Measurements from ENCODE around the gene CAB39L.
A peak's percentile ranks its signal among the peaks of the same experiment; 100 is the strongest.

The CAB39L gene

DNA sequence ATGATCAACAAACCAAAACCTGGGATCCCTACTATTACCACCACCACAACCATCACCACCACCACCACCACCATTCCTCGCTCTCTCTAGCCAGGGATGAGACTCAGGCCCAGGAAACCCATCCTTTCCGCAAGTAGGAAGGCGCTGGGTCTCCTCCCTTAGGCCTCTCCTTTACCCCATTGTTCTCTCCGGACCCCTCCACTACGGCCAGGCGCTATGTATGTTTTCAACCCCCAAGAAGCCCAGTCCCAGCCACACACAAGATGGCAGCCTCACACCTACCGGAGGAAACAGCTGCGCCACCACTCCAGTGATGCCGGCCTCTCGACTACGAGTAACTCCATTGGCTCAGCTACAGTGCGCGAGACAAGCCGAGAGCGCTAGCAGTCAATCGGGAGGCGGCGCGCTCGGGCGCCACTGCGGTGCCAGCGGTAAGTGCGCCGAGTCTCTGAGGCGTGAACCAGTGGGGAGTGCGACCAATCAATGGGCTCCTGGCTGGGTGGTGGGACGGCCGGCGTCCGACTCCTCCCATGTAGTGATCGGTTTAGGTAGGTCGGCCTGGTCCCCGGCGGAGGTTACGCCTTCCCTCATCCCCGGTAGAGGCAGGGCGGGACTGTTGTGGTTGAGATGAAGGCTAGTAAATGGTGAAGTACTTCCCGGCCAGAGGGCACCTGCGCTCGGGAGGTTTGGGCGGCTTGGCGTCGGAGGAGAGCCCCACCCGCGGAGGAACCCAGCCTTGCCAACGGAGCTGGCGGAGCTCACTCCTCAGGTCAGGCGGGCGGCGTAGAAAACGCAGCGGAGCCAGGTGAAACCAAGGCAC is at the start of gene CAB39L, which contains the start of gene SETDB2:
CAB39L (minus strand) TSS at position 361 of the 820 bp plus-strand sequence. CDS start 61,154 bp downstream, outside the sequence.
SETDB2 (plus strand) TSS at position 571 of the 820 bp plus-strand sequence. CDS start 7,620 bp downstream, outside the sequence.
- peak; percentile 99 for DNase-seq

DNA sequence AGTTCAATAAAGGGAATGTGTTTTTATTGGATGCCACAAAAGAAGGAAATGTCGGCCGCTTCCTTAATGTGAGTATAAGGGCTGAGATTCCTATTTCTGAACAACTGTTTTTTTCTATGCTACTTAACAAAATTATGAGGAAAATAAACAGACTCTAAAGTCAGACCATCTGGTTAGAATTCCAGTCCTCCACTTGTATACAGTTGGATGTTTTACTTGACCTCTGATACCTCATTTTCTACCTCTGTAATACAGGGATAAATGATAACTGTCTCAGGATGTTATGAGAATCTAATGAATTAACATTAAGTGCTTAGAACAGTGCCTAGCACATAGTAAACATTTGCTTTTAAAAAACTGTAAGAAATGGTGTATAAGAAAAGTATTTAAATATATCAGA is 44.7 kb upstream of the CAB39L start:
- DNase-seq, result no peak

DNA sequence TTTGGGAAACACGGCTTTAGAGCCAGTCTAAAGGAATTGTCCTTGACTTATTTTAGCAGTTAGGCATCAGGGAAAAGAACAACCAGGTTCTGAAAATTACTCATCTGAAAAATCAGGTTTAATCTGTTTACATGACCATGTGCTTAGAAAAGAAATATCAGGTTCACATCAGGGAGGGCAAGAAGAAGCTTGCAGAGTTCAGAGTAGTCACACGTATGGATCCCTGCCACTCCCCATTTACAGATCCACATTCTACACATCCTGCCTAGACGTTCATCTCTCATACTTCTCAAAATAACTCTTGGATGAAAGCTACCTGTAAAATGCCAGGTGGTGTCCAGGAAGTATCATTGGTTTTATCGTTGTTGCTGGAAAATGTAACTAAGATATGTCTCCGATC is 37.9 kb upstream of the CAB39L start:
- DNase-seq, result no peak

DNA sequence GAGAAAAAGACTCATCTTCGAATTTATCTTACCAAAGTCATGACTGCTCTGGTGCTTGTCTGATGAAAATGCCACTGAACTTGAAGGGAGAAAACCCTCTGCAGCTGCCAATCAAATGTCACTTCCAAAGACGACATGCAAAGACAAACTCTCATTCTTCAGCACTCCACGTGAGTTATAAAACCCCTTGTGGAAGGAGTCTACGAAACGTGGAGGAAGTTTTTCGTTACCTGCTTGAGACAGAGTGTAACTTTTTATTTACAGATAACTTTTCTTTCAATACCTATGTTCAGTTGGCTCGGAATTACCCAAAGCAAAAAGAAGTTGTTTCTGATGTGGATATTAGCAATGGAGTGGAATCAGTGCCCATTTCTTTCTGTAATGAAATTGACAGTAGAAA is 32.7 kb upstream of the CAB39L start:
- no peak for DNase-seq

DNA sequence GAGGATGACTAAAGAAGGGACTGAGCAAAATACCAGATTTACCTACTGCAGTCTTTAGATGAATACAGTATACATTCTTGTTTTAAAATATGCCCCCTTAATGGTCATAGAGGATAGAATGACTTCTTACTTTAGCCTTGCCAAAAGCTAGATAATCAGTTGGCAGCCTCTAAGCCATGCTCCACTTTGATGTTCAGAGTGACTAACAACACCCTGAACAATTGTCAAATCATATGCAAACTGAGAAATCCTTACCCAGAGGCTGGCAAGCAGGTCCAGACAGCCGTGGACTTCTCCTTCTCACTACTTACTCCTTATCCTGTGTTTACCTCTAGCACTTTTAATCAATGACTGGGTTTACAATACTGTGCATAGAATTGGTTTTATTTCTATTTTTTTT is 28.3 kb upstream of the CAB39L start:
- no peak for DNase-seq

DNA sequence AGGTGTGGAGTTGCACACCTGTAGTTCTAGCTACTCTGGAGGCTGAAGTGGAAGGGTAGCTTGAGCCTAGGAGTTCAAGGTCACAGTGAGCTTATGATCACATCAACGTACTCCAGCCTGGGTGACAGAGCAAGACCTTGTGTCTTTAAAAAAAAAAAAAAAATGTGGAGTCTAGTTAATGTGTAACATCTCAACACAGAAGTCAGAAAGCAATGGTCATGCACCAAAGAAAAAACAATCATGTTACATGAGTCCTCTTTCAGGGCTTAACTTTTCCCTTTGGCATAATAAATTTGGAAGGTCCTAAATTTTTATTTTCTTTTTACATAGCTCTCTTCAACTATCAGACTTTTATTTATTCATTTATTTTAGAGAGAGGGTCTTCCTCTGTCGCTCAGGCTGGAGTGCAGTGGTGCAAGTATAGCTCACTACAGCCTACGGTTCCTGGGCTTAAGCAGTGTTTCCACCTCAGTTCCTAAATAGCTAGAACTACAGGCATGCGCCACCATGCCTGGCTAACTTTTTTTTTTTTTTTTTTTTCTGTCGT is 22.5 kb upstream of the CAB39L start:
- no peak for DNase-seq

DNA sequence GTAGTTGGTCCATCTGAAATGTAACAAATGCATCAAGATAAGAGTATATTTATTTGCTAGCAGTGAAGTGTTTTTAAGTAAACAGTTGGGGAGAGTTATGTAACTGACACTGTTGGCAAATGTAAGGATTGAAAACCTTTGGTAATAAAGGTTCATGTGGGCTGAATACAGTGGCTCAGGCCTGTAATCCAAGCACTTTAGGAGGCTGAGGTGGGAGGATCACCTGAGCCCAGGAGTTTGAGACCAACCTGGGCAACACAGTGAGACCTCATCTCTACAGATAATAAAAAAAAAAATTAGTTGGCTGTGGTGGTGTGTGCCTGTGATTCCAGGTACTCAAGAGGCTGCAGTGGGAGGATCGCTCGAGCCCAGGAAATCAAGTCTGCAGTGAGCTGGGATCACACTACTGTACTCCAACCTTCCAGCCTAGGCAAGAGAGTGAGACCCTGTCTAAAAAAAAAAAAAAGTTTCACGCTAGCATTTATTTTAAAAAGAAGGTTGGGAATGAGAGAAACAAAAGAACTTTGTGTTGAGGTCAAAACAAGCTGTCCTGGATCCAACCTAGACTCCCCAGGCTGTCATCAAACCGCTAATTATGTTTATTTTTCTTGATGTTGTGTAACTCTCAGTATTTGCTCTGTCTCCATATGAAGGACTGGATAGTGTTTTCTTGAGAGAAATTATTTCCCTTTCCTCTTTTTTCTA is 20.9 kb upstream of the CAB39L start:
- DNase-seq, result no peak

DNA sequence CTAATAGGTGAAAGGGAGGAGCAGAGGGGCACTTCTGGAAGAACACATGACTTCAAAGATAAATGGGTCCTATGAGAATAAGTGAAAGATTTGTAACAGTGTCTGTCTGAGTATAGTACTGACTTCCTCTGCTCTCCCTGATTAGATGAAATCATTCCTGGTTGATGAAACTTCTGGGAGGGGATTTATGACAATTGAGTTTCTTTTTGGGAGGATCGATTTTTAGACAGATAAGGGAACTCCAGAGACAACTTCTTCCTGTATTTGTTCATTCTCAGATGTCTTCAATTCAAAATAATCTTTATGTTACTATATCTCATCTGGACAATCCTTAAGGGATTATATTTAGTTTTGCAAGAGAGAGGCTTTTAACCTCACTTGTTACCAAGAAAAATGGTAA is 20.2 kb upstream of the CAB39L start:
- DNase-seq, result no peak

DNA sequence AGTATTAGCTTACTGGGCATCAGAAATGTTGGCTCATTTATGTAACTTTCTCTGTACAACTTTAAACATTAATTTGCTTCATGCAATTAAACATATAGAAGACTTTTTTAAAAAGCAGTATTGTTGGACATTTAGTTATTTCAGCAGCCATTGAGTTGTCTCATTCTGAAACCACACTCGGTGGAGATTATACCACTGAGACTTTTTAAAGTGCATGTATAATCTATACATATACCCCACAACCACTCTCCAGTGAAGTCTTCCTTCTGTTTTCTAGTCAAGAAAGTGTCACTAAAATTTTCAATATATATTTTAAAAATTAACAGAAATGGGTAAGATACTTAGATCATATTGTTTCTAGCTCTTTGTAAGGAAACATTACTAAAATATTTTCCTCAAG is 15.7 kb upstream of the CAB39L start:
- DNase-seq, result no peak

DNA sequence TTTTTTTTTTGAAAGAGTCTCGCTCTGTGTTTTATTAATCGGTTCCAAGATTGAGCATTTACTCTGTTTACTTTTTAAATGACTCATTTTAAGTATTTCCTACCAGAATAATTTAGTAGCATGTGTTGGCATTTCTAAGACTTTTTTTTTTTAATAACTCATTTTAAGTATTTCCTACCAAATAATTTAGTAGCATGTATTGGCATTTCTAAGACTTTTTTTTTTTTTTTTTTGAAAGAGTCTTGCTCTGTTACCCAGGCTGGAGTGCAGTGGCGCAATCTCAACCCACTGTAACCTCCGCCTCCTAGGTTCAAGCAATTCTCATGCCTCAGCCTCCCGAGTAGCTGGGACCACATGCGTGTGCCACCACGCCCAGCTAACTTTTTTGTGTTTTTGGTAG is 13.4 kb upstream of the CAB39L start:
- no peak for DNase-seq

DNA sequence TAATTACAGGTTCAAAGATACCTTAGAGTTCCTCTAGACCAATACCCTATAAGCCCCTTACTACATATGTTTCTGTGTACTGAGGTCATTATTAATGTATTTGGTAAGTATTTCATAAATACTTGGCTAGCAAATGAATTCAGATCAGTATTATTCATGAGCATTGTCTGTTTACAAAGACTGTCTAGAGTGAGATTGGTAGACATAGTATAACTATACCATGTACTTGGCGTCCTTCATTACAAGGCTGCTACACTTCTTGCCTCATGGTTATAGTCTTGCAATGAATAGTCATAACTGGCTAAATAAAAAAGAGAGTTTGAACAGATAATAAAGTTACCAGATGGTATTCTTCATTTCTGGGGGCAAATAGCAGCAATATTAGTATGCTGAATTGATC is 12.3 kb upstream of the CAB39L start:
- no peak for DNase-seq

DNA sequence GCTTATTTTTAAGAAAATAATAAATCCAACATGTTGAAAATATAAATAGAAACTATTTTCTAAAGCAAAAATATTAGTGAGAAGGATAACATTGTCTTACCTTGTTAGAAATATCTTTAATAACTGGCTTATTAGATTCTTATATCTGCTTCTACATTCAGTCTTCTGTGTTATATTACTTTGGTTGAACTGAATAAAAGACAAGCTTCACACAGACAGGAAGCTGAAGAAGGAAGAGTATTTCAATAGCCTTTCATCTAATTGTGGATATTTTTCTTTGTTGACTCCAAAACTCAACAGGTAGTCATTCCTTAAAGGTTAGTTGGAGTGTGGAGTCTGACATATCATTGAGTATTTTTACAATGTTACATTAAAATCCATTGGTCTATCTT is 11.1 kb upstream of the CAB39L start:
- no peak for DNase-seq

DNA sequence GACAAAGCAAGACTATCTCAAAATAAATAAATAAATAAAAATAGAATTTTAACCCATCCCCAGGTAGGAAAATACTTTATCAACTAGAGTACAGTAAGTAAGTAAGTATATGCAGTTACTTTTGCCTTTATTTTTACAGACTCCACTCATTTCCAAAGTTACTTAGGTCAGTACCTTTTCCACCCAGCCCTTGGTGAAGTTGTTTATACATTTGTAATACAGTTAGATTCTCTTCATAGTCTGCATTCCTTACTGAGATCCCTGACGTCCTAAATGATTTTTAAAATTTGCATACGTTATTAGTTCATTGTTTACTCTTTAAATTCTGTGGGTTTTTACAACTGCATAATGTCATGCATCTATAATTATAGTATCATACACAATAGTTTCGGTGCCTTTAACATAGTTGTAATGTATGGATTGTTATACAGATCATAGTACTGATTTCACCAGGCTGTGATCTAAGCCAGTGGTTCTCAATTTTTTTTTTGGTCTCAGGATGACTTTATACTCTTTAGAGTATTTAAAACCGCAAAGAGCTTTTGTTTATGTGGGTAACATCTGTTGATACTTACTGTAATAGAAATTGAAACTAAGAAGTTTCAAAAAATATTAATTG is 10.6 kb upstream of the CAB39L start:
- no peak for DNase-seq

DNA sequence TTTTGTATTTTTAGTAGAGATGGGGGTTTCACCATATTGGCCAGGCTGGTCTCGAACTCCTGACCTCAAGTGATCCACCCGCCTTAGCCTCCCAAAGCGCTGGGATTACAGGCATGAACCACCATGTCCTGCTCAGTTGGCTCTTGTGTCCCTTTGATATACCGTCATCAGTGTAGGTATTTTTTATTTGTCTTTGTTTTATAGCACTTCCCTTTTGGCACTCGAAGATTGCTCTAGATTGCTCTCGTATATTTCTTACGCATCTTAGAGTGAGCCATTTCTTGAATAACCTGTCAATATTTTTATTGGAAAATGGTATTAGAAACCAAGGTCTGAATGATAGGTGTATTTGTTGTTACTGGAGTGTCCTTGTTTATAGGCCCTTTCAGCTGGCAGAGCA is 9.6 kb upstream of the CAB39L start:
- no peak for DNase-seq

DNA sequence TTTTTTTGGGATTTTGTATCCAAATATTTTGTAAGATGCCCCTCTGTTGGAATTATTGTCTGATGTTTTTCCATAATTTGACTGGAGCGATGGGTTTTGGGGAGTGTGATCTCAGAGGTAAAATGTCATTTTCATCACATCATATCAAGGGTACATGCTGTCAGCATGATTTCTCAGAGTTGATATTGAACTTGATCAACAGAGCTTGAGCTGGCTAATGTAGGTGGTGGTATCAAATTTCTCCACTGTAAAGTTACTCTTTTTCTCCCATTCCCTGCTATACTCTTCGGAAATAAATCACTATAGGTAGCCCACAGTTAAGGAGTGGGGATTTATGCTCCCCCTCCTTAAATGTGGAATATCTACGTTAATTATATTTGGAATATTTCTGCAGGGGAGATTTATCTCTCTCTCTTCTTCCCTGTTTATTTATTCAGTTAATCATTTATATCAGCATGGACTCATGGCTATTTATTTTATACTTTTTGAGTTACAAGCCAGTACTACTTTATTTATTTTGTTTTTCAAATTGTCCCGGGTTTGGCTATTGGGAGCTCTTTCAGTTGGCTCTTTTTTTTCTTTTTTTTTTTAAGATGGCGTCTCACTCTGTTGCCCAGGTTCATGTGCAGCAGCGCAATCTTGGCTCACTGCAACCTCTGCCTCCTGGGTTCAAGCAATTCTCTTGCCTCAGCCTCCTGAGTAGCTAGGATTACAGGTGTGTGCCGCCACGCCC is 9.0 kb upstream of the CAB39L start:
- DNase-seq, result no peak

DNA sequence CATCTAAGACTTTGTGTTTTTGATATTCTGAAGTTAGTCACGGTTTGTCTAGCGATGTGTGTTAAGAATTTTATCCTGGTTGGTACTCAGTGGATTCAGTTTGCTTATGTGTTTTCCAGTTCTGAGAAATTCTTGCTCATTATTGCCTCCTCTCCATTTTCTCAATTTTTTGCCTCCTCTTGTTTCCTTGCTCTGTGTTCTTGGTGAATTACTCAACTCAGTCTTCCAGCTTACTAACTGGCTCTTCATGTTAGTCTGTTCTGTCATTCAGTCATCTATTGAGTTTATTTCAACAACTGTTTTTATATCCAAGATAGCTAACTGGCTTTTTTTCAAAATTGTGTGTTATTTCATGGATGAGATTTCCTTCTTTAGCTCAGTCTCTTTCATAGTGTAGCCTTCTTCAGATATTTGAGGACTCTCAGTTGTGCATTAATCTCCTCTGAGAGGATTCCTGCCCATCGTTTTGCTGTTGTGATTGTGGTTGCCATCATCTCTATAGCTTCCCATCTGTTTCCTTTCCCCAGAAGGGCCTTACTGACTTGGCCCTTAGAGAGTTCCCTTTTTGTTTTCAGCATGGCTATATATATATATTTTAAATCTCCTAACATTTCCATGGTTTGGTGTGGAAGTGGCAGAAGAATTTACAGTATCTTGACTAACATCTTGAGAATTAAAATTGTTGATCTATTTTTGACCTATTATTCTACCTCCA is 6.4 kb upstream of the CAB39L start:
- DNase-seq, result no peak

DNA sequence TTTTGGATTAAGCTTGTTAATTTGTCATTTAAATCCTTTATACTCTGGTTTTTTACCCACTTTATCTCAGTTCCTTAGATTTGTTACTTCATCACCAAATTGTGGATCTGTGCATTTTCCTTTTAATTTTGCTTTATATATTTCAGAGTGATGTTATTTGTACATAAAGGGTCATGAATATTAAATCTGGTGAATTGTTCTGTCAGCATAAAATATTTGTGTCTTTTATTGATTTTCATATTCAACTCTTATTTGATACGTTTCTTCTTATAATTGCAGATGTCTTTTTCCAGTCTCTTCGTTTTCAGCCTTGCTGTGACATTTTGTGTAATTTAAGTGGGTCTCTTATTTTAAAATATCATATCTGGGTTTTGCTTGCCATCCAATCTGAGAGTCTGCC is 4.9 kb upstream of the CAB39L start:
- no peak for DNase-seq

DNA sequence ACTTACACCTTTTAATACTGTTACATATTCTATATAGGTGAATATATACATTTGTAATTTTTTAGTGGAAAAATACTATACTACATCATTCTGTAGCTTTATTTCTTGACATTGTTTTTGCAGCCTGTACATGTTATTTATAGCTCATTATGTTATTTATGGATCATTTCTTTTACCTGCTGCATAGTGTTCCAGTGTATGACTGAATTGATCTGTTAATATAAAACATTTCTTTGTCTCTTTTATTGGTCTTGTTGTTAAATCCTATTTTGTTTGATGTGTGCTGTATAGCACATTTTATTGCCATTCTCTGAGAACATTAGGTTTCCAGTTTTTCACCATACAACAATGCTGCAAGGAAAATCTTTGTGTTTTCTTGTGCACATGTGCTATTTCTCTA is 2.6 kb upstream of the CAB39L start:
- DNase-seq, result no peak

DNA sequence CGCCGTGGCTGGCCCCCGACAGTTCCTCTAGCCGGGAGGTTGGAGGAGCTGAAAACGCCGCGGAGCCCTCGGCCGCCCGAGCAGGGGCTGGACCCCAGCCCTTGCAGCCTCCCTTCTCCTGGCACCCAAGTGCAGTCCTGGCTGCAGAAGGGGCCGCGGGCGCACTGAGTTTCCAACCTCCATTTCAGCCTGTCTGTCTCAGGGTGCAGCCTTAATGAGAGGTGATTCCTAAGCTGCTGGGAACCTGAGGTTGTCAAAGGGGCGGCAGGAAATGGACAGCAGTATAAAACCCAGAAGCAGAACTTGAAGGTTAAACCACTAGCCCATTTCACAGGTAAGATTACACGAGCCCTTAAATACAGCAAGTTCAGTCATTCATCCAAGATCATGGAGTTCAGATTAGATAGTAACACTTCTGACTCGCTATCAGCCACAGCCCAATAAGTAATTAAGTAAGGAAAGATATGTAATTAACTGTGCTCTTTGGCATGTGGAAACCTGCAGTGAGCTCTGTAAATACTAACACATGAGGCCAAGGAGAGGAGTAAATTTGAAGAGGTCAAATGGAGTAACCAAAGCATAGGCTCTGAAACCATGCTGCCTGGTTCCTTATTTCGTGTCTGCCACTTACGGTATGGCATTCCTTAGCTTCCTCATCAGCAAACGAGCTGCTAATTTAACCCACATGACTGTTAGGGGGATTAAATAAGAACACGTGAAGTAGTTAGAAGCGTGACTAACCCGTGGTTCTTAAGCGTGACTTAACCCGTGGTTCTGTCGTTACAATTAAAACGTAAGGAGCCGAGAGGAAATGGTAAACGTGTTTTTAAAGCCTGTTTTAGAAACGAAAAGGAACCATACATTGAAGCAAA is 896 bp upstream of the CAB39L start:
- DNase-seq, result peak; percentile 15

DNA sequence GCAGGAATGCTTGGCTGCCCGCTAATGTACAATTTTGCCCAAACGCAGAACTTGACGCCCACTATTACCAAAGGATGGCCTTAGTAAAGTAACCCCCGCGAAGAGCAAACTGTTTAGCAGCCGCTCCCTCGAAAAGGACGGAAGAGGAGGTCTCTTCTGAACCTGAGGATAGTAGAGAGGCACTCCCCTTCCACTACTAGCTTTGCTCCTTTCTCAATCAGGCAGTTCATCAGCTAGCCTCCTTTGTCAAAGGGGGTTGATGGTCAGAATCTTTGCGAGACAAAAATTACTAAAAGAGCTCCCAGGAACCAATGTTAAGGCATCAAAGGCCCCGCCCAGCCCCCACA is 534 bp downstream of the CAB39L start:
- DNase-seq, result no peak

DNA sequence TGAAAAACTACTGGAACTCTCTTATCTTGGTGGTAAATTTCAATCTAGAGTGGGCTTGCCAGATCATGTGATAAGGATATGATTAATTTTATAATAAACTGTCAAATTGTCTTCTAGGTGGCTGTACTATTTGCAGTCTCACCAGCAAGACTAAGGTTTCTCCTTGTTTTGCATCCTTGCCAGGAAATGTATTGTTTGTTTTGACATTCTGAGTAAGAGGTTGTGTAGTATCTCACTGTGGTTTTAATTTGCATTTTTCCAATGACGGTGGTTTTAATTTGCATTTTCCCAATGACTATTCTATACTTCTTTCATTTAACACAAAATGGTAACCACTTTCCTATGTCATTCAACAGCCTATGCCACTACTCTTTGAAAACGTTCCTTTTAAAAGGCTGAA is 2.0 kb downstream of the CAB39L start:
- DNase-seq, result no peak

All from activated CD4-positive, alpha-beta T cell treated with anti-CD3 and anti-CD28 coated beads for 48 hours (primary cell).